Measurements from ENCODE around the gene TAF11L10. TPM values are rescaled to one million over a fixed set of nuclear protein-coding genes. Genes with fewer than 3 reads are reported as not detected.
"Not testable (repeated sequence)": the region's sequence is repeated elsewhere in the genome, so short reads cannot be mapped to it uniquely, and the experiment has no call there.

Gene TAF11L10
- not detected in 2 replicates for total RNA-seq

- DNase-seq (ENCODE audit: low read depth): not testable (repeated sequence)
Measured at GRCh38 chr5:17597728-17598127, at the start of gene TAF11L10. TAF11L10 (minus strand) TSS chr5:17597828.

DNA sequence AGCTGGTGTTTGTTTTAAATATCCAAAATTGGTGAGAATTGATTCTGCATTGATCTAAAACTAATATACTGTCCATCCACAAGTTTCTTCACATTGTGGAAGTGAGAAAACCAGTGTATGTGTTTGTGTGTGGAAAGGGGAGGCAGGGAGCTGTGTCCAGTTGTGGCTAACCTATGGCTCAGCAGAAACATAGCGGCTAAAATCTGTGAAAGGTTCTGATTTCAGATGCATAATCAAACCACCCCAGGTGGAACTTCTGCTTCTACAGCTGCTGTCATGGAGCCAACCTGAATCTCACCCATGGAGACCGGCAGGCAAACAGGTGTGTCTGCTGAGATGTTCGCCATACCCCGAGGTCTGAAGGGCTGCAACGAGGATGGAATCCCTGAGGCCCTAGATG, 36.5 kb upstream of the TAF11L10 start, which contains the start of gene TAF11L14:
Gene TAF11L14, plus strand, starts transcription at position 301 of the 400 bp plus-strand sequence.
- DNase-seq (ENCODE audit: low read depth): no peak

GRCh38 chr5:17631788-17632187, 34.2 kb upstream of the TAF11L10 start, which contains the start of gene TAF11L13:
TAF11L13 (plus strand) TSS chr5:17632088.
- not testable (repeated sequence) for DNase-seq (ENCODE audit: low read depth)

DNA sequence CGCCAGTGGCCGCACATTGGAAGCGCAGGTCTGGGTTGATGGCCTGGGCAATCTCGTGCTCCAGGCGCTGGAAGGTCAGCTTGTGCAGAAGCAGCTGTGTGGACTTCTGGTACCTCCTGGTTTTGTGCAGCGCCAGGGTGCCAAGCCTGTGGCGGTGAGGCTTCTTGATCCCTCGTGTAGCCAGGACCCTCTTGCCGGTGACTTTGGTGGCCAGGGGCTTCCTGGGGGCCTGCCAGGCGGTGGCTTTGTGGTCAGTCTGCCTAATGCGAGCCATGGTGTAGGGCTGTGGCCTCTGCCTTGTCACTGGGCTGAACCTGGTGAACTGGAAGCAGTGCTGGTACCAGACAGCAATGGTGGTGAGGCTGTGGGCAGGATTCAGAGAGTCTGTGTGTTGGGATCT, 28.1 kb upstream of the TAF11L10 start:
- no peak for DNase-seq (ENCODE audit: low read depth)

DNA sequence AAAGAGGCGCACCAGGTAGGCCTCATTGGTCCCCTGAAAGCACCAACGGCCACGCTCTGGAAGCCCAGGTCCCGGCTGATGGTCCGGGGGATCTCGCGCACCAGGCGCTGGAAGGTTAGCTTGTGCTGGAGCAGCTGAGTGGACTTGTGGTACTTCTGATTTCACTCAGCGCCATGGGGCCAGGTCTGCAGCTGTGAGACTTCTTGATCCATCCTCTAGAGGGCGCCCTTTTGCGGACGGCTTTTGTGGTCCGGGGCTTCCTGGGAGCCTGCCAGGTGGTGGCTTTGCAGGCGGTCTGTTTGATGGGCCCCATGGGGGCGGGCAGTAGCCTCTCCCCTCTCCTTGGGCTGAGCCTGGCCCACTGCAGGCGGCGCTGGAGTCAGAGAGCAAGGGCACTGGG, 23.0 kb upstream of the TAF11L10 start:
- DNase-seq (ENCODE audit: low read depth): no peak

- DNase-seq (ENCODE audit: low read depth): no peak
Measured at GRCh38 chr5:17619354-17619753, 21.7 kb upstream of the TAF11L10 start.

DNA sequence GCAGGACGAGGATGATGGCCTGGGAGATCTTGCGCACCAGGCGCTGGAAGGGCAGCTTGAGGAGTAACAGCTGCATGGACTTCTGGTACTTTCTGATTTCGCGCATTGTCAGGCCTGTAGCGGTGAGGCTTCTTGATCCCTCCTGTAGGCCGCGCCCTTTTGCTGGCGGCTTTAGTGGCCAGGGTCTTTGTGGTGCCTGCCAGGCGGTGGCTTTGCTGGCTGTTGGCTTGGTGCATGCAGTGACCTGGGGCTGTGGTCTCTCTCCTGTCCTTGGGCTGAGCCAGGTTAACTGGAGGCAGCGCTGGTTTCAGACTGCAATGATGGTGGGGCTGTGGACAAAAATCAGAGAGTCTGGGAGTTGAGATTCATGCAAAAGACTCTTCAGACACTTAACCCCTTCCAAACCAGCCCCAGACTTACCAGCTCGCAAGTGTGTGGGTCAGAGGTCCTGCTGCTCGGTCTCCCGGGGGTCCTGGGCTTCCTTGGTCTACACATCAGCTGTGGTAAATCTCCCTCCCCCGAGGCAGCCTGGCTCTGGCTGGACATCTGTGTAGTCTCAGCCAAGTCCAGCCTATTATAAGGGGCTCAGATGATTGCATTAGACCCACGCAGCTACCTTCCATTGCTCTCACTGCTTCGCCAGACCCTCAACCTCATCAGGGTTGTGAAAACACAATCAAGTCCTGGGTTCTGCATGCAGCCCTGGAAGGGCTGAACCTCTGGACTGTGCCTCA, 17.4 kb upstream of the TAF11L10 start:
- DNase-seq (ENCODE audit: low read depth): no peak

- DNase-seq (ENCODE audit: low read depth): not testable (repeated sequence)
Measured at GRCh38 chr5:17610092-17610491, 12.5 kb upstream of the TAF11L10 start, which contains the start of gene TAF11L12. TAF11L12 (plus strand) TSS chr5:17610392.

DNA sequence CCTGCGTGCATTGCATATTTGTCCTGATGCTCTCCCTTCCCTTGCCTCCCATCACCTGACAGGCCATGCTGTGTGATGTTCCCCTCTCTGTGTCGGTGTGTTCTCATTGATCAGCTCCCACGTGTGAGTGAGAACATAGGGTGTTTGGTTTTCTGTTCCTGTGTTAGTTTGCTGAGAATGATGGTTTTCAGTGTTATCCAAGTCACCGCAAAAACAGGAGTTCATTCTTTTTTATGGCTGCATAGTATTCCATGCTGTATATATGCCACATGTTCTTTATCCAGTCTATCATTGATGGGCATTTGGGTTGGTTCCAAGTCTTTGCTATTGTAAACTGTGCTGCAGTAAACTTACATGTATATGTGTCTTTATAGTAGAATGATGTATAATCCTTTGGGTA, 9.8 kb upstream of the TAF11L10 start:
- not testable (repeated sequence) for DNase-seq (ENCODE audit: low read depth)

GRCh38 chr5:17604951-17605350, 7.3 kb upstream of the TAF11L10 start:
- DNase-seq (ENCODE audit: low read depth): no peak

GRCh38 chr5:17603880-17604279, 6.3 kb upstream of the TAF11L10 start, which contains the start of gene TAF11L11:
TAF11L11 (plus strand) TSS chr5:17604183.
- not testable (repeated sequence) for DNase-seq (ENCODE audit: low read depth)

- DNase-seq (ENCODE audit: low read depth): not testable (repeated sequence)
Measured at GRCh38 chr5:17594255-17594654, 3.4 kb downstream of the TAF11L10 start, which contains the start of gene TAF11L9. TAF11L9 (minus strand) TSS chr5:17594394.

- not testable (repeated sequence) for DNase-seq (ENCODE audit: low read depth)
Measured at GRCh38 chr5:17590860-17591259, 6.8 kb downstream of the TAF11L10 start, which contains the start of gene TAF11L8. TAF11L8 (minus strand) TSS chr5:17590960.

GRCh38 chr5:17585658-17586057, 12.0 kb downstream of the TAF11L10 start, which contains the start of gene TAF11L7:
TAF11L7 (minus strand) TSS chr5:17585758.
- not testable (repeated sequence) for DNase-seq (ENCODE audit: low read depth)

Other genes starting within 250 kb of the TAF11L10 start
- gene TAF11L2, start 99.6 kb downstream of the TAF11L10 start, total RNA-seq: not detected in 2 replicates
- not detected in 2 replicates for gene TAF11L3, start 79.5 kb downstream of the TAF11L10 start, total RNA-seq
- gene TAF11L4, start 76.0 kb downstream of the TAF11L10 start, total RNA-seq: not detected in 2 replicates
- gene TAF11L5, start 72.6 kb downstream of the TAF11L10 start, total RNA-seq: not detected in 2 replicates
- gene TAF11L6, start 69.2 kb downstream of the TAF11L10 start, total RNA-seq: not detected in 2 replicates
- gene TAF11L7, start 12.1 kb downstream of the TAF11L10 start, total RNA-seq: not detected in 2 replicates
- gene TAF11L8, start 6.9 kb downstream of the TAF11L10 start, total RNA-seq: not detected in 2 replicates
- not detected in 2 replicates for gene TAF11L9, start 3.4 kb downstream of the TAF11L10 start, total RNA-seq
- not detected in 2 replicates for gene TAF11L11, start 6.4 kb upstream of the TAF11L10 start, total RNA-seq
- gene TAF11L12, start 12.6 kb upstream of the TAF11L10 start, total RNA-seq: not detected in 2 replicates
- gene TAF11L13, start 34.3 kb upstream of the TAF11L10 start, total RNA-seq: not detected in 2 replicates
- not detected in 2 replicates for gene TAF11L14, start 36.6 kb upstream of the TAF11L10 start, total RNA-seq

Measured in renal cortical epithelial cell (primary cell).